Forelimb muscle (tissue), 1 donor: ENCODE measurements around the gene HOMEZ. TPM values are rescaled to one million over a fixed set of nuclear protein-coding genes. Genes with fewer than 3 reads are reported as not detected.
"Not testable (repeated sequence)": the region's sequence is repeated elsewhere in the genome, so short reads cannot be mapped to it uniquely, and the experiment has no call there.

Source experiments
- DNase-seq: peaks from one replicate; pipeline ENCODE4 v3.0.0-alpha.2; 2013; ENCODE audit warnings: low read depth
- polyA plus RNA-seq: library from polyadenylated mRNA; unstranded; fragments of 120-200 nt; gene quantifications from one replicate; pipeline ENCODE4 v1.2.1, GENCODE V29; 2013; ENCODE audit not compliant: insufficient read length

Gene HOMEZ, protein sequence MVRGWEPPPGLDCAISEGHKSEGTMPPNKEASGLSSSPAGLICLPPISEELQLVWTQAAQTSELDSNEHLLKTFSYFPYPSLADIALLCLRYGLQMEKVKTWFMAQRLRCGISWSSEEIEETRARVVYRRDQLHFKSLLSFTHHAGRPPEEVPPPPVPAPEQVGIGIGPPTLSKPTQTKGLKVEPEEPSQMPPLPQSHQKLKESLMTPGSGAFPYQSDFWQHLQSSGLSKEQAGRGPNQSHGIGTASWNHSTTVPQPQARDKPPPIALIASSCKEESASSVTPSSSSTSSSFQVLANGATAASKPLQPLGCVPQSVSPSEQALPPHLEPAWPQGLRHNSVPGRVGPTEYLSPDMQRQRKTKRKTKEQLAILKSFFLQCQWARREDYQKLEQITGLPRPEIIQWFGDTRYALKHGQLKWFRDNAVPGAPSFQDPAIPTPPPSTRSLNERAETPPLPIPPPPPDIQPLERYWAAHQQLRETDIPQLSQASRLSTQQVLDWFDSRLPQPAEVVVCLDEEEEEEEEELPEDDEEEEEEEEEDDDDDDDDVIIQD
- 11.1 TPM for polyA plus RNA-seq

DNA sequence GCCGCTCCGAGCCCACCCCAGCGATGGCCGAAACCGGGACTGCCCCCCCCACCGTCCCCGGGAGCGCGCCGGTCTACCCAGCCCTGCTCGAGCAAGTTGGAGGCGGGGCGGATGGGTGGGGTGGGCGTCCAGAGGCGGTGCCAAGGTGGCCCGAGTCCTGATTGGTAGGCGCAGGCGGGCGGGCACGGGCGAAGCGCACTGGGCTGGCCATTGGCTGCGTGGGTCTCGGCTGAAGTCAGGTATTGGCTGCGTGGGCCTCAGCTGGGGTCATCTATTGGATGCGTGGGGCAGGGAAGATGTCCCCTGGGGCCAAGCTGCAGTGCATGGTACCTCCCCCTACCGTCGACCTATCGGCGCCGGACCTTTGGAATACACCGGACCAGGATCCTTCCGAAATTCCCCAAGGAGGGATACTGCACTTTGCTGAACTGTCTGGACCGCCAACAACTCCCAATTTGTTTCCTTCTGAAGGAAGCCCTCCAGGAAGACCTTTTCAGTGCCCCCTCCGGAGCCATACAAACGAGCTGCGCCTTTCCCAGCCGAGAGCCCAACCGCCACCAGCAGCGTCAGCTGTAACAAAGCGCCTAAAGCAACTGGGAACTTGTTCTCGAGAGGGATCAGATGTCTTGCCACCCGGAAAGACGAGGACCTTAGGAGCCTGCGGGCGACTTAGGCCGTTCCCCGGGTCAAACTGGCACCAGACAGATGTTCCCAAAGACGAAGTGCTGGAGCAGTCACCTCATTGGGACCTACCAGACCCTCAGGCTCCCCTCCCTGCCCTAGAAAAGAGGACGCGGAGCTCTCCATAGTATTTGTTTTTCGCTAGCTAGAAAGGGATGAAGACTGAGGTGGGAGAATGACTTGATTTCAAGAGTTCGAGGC lies at the start of gene HOMEZ:
HOMEZ (minus strand) TSS at position 113 of the 882 bp plus-strand sequence. CDS start 180 bp downstream, outside the sequence.
- peak; percentile 93 for DNase-seq

DNA sequence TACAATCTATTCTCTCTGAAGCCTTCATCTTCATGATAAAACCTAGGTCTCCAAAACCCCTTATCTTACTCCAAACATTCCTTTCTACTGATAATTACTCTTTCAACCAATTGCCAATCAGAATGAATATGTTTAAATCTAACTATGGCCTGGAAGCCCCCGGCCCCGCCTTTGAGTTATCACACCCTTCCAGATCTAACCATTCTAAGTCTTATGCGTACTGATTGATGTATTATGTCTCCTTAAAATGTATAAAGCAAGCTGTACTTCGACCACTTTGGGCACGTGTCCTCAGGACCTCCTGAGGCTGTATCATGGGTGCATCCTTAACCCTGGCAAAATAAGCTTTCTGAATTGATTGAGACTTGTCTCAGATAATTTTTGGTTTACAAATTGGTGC lies 49.7 kb upstream of the HOMEZ start:
- DNase-seq = no peak

DNA sequence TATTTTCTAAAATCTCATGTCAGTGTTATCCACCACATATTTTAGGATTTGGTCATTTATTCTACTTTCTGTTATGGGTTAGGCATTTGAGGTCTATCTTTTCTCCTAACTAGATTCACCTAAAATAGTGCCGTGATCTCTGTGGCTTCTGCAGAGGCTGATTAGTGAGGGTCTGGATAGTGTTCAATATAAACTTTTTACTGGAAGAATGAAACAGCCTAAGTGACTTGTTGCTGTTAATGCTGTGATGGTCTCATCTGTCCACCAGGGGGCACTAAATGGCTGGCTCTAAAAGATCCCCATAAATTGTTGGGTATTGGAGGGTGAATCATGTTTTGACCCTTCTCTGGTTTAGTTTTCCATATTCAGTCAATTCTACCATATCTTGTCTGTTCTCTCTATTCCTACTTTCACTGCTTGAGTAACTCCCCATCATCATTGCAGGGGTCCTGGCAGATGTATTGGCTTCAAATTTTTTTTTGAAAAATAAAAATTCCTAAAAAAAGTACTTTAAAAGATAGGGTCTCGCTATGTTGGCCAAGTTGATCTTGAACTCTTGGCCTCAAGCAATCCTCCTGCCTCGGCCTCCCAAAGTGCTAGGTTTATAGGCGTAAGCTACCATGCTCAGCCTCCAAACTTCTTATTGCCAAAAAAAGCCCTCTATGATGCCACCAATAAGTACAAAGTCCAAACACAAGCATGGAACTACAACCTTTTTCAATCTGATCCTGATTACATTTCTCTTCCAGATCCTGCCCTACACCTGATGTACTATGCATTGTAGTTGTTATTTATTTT lies 42.2 kb upstream of the HOMEZ start:
- peak; percentile 47 for DNase-seq

DNA sequence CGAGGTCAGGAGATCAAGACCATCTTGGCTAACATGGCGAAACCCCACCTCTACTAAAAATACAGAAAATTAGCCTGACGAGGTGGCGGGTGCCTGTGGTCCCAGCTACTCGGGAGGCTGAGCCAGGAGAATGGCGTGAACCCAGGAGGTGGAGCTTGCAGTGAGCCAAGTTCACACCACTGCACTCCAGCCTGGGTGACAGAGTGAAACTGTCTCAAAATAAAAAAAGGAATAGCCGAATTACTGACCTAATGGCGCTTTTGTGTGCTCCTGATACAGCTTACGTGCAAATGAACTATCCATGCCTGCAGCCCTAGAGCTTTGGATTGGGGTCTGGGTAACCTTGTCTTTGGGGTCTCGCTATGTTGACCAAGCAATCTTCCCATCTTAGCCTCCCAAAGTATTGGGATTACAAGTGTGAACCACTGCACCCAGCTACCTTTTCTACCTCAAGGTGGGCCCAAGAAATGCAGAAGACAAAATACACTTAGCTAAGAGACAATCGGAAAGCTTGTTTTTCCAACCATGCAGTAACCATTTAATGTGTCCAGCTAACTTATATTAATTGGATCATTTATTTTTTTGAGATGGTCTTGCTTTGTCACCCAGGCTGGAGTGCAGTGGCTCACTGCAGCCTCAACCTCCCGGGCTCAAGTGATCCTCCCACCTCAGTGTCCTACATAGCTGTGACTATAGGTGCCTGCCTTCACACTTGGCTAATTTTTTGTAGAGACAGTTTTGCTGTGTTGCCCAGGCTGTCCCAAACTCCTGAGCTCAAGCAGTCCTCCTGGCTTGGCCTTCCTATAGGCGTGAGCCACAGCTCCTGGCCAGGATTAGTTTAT lies 40.8 kb upstream of the HOMEZ start:
- DNase-seq = no peak

DNA sequence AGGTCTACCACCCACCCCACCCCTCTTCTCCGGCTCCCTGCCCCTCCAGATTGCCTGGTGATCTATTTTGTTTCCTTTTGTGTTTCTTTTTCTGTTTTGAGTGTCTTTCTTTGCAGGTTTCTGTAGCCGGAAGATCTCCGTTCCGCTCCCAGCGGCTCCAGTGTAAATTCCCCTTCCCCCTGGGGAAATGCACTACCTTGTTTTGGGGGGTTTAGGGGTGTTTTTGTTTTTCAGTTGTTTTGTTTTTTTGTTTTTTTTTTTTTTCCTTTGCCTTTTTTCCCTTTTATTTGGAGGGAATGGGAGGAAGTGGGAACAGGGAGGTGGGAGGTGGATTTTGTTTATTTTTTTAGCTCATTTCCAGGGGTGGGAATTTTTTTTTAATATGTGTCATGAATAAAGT lies 39.8 kb upstream of the HOMEZ start:
- not testable (repeated sequence) for DNase-seq

DNA sequence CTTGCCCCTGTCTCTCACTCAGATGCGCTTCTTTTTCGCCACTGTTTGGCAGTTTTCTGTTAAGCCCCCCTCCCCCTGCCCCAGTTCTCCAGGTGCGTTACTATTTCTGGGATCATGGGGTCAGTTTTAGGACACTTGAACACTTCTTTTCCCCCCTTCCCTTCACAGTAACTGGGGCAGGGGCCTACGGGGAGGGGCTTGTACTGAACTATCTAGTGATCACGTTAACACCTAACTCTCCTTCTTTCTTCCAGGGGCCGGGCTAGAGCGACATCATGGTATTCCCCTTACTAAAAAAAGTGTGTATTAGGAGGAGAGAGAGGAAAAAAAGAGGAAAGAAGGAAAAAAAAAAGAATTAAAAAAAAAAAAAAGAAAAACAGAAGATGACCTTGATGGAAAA lies 39.1 kb upstream of the HOMEZ start:
- no peak for DNase-seq

DNA sequence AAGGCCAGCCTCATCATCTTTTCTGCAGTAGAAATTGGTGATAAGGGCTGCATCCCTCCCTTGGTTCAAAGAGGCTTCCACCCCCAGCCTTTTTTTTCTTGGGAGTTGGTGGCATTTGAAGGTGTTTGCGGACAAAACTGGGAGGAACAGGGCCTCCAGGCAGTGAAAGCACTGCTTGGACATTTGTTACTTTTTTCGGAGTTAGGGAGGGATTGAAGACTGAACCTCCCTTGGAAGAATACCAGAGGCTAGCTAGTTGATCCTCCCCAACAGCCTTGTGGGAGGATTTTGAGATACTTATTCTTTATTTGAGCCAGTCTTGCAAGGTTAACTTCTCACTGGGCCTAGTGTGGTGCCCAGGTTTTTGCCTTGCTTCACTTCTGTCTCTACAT lies 38.5 kb upstream of the HOMEZ start:
- DNase-seq = no peak

DNA sequence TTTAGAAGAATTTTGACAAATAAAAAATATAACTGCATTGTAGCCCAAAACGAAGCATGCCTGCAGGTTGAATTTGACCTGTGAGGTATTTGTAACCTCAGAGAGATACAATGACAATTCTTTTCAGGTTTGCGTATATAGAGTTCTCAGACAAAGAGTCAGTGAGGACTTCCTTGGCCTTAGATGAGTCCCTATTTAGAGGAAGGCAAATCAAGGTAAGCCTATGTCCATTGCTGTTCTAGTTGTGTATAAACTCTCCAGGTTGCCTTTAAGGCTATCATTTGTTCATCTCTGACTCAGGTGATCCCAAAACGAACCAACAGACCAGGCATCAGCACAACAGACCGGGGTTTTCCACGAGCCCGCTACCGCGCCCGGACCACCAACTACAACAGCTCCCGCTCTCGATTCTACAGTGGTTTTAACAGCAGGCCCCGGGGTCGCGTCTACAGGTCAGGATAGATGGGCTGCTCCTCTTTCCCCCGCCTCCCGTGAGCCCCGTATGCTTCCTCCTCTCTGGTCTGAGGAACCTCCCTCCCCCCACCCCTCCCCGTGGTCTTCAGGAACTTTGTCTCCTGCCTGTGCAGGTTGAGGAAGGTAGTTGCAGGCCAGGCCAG lies 38.0 kb upstream of the HOMEZ start:
- DNase-seq = no peak

DNA sequence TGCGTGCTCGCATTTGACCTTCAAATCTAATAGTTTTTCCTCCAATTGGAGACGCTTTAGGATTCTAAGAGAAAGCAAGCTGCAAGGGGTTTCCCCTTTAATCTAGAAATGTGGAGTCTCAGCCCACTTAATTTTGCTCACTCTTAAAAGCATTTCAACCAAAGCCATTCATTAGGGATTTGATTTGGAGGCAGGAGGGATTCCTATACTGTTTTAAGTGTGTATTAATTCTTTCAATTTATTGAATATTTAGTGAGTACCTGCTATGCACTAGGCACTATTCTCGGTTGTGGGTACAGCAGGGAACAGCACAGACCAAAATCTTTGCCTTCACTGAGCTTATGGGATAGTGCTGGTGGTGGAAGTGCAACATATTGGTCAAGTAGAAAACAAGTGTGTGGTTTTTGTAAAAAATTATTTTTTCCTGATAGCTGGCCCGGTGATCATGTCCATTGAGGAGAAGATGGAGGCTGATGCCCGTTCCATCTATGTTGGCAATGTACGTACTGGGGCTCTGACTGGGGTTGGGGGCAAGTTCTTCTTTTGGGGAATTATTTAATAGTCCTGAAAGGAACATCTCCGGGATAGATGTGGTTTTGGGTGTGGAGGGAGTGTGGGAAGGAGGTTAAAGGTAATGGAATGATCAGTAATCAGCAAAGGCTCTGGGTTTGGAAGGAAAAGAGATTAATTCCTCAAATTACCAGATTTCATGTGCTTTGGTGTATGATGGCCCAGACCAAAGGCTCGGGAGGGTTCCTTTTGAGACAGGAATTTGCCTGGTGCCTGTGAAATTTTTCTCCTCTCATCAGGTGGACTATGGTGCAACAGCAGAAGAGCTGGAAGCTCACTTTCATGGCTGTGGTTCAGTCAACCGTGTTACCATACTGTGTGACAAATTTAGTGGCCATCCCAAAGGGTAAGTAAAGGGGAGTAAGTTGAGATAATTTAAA lies 36.9 kb upstream of the HOMEZ start:
- DNase-seq = no peak

DNA sequence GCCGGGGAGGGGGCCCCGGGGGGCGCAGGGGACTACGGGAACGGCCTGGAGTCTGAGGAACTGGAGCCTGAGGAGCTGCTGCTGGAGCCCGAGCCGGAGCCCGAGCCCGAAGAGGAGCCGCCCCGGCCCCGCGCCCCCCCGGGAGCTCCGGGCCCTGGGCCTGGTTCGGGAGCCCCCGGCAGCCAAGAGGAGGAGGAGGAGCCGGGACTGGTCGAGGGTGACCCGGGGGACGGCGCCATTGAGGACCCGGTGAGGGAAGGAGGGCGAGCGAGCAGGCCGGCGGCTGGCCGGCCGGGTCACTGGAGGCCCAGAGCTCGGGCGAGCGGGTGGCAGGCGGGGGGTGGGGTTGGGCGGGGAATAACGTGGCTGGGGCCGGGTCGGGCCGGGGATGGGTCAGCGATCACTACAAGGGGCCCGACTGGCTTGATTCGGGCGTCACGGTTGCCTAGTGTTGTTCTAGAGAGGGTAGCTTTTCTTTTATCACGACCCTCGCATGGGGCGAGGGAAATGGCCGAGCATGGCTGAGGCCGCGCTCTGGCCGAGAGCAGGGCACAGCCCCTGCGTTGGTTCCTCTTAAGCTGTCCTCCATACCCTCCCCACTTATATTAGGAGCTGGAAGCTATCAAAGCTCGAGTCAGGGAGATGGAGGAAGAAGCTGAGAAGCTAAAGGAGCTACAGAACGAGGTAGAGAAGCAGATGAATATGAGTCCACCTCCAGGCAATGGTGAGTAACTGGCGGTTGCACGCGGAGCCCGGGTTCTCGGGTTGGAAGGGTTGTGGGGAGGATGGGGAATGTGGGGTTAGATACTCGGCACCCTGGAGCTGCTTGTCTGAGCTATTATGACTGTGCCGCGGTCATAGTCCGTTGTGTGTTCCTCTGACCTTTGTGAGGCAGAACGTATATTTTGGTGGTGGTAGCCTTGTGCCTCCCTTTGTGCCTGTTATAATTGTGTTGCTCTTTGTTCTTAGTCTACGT lies 35.9 kb upstream of the HOMEZ start:
- DNase-seq = no peak

DNA sequence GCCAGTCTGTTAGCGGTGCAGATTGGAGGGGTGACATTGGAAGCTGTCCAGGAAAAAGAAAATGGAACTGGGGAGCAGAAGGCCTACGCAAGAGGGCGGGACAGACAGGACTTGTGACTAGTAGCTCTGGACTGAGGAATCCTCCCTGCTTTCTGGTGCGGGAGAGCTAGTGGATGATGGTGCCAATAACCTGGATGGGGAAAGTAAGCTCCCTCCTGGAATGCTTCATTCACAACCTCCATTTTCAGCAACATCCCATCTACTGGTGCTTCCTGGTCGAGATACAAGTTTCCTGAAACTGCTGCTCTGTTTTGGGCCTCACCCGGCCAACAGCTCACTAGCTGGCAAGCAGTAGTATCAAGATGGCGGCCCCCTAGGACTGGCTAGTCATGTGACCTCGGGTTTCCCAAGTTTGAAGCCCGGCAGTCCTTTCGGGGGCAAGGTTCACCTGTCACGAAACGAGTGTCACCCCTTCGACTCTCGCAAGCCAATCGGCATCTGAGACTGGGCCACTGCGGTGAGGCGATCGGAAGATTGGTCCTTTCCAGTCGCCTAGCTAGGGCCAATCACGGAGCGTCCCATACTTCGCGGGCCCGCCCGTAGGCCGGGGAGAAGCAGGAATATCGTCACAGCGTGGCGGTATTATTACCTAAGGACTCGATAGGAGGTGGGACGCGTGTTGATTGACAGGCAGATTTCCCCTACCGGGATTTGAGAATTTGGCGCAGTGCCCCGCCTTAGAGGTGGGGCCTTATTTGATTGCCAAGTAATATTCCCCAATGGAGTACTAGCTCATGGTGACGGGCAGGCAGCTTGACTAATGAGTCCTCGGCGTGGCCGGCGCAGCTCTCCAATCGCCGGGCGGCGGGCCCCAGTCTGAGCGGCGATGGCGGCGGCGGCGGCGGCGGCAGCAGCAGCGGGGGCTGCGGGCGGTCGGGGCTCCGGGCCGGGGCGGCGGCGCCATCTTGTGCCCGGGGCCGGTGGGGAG lies 34.9 kb upstream of the HOMEZ start, which contains the start of gene PABPN1:
PABPN1 (plus strand) TSS at position 874 of the 988 bp plus-strand sequence; CDS start at position 887, 13 bp downstream.
- DNase-seq = peak; percentile 98

DNA sequence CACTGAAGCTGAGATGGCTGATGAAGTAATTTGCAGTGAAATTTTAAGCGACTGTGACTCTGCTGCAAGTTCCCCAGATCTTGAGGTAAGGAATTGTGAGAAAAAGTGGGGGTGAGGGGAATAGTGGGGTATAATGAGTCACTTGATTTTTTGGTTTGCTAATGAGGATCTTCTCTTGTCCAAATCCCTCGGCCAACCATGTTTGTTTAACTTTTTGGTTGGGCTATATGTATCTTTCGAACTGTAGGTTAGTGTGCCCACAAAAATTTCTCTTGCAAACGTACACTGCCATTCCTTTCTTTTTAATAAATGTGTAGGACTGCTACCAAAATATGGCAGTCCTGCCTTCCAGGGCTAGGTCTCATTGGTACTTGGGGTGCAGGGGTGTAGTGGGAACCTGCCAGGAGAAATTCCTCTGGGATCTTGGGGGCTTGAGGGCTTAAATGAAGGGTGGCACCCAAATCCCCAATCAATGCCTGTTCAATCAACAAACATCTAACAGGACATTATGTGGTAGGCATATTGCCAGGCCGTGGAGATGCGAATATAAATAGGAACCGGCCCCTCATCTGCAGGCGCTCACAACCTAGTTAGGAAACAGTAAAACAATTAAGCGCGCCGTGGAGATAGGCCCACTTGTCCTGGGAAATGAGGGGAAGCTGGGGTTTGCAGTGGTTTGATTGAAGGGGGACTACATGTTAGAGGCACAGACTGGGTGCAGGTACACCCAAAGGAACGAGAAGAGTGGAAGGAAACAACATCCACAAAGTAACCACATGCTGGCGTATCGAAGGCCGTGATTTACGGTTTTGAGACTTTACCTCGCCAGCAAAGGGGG lies 34.0 kb upstream of the HOMEZ start:
- no peak for DNase-seq

DNA sequence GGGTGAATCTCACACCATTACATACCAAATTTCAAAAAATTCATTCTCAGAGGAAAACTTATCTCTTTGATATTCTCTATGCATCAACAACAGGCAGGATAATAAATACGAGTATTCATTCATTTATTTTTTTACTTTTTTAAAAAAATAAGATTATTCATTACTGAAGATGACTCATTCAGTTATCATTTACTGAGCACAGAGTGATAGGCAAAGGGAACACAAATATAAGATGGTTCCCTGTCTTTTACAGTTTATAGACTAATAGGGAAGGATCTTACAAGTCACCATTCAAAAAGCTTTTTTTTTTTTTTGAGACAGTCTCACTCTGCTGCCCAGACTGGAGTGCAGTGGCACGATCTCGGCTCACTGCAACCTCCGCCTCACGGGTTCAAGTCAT lies 30.4 kb upstream of the HOMEZ start:
- no peak for DNase-seq

DNA sequence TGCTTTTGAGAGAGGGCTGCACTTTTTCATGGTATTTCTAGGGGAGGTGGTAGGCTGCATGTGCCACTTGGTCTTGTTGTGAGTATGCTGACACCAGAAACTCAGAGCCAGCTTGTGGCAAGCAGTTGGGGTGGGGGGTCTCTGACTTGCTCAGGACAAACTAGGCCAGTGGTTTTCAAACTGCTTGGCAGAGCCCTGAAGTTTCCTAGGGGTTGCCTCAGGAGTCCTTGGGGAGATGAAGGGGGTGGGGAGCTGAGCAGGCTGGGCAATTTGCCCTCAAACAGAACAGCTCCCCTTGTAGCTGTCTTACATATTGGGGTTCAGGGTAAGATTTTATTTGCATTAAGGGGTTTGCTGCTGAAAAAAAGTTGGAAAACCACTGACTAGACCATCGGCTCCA lies 24.6 kb upstream of the HOMEZ start:
- DNase-seq = no peak

DNA sequence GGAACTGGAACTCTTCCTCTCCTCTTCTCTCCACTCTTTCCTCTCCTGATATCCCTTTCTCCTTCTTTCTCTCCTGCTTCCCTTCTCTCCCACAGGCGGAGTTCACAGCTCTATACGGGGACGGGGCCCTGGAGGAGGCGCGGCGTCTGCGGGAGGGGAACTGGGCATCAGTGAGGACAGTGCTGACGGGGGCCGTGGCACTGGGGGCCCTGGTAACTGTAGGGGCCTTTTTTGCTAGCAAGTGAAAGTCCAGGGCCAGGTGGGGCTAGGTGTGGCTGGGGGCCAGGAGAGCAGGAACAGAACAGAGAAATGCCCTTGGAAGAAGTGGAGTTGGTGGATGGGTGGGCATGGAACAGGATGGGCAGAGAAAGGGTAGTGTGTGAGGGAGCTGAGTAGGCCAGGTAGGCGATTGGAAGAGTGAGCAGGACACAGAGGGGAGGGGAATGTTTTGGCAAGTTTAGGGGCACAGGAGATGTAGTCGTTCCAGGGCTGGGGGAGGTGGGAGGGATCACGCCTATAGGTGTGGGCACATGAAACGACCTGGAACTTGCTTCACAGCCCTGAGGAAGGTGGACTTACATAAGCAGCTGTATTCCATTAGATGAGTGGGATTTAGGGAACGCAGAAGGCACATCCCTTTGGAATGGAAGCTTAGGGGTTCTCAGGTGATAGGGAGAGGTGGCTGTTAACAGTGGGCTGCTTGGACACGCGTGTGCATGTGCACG lies 23.0 kb upstream of the HOMEZ start:
- DNase-seq = no peak
